Endothelial cell of umbilical vein (primary cell): Measurements from ENCODE around the gene SLMAP. TPM values are rescaled to one million over a fixed set of nuclear protein-coding genes. Genes with fewer than 3 reads are reported as not detected.

Experiments
- BruUV-seq: library from RNA; stranded (reverse); fragments of 400-500 nt; replicated peaks from 2 replicates; lab custom pipeline; 2021; lab: Mats Ljungman, UMichigan
- CTCF ChIA-PET: fragments of 300-600, 350-600 bp; sonication (Branson Sonifier 250); formaldehyde crosslinking; loops from one replicate; lab custom pipeline; 2021; ENCODE audit warnings: antibody characterized with exemption, inconsistent platforms; lab: Charles Lee
- POLR2A ChIA-PET: fragments of 300-600, 350-600 bp; sonication (Branson Sonifier 250); formaldehyde crosslinking; loops from one replicate; lab custom pipeline; 2021; ENCODE audit warnings: antibody characterized with exemption, inconsistent platforms; lab: Charles Lee
- DNase-seq: peaks from one replicate; pipeline ENCODE4 v3.0.0-alpha.2; 2011; ENCODE audit warnings: low read depth, low spot score
- FAIRE-seq: peaks from 2 replicates; lab custom pipeline; 2011; peaks lifted over from hg19 to GRCh38; lab: Jason Lieb, UNC
- H2AFZ ChIP-seq: 2 replicates; pipeline ENCODE4 v1.6.0; 2012; ENCODE audit warnings: low read depth, low read length, control low read depth, inconsistent platforms
- H3K27ac ChIP-seq: 2 replicates; pipeline ENCODE4 v1.5.1; 2011; ENCODE audit warnings: low read depth, mild to moderate bottlenecking, control low read depth, low read length, moderate library complexity; ENCODE audit not compliant: insufficient read depth
- H3K27me3 ChIP-seq, 2 experiments: 2 replicates each; pipeline versions ENCODE4 v1.6.0 to v1.6.1; 2011; ENCODE audit warnings: low read length in 2 of 2, mixed read lengths in 1 of 2; ENCODE audit not compliant: control insufficient read depth in 2 of 2, insufficient read depth in 2 of 2
- H3K36me3 ChIP-seq, 2 experiments: 2 replicates in 1 of 2; 3 replicates in 1 of 2; pipeline ENCODE4 v1.5.1; 2011; ENCODE audit warnings: low read length in 2 of 2, mild to moderate bottlenecking in 1 of 2, moderate library complexity in 1 of 2; ENCODE audit not compliant: control insufficient read depth in 2 of 2, insufficient read depth in 2 of 2; ENCODE audit errors: extremely low read depth in 1 of 2
- H3K4me1 ChIP-seq: 3 replicates; pipeline ENCODE4 v1.5.1; 2011; ENCODE audit warnings: mild to moderate bottlenecking, low read length; ENCODE audit not compliant: control insufficient read depth, insufficient read depth; ENCODE audit errors: extremely low read depth
- H3K4me2 ChIP-seq: 2 replicates; pipeline ENCODE4 v1.6.1; 2011; ENCODE audit warnings: low read length, control low read depth, mixed read lengths; ENCODE audit not compliant: insufficient read depth
- H3K4me3 ChIP-seq, 3 experiments: fragments of 200-600 bp in 1 of 3; sonication (generic), shearing (Covaris generic) in 1 of 3; replicated peaks in 1 of 3; 2 replicates each; pipeline ENCODE4 v1.5.1; 2011 to 2016; ENCODE audit warnings: control low read depth in 3 of 3, low read length in 3 of 3, mild to moderate bottlenecking in 2 of 3, inconsistent platforms in 1 of 3, low read depth in 1 of 3, moderate library complexity in 1 of 3; ENCODE audit not compliant: insufficient read depth in 1 of 3
- H3K79me2 ChIP-seq: 2 replicates; pipeline ENCODE4 v1.6.0; 2012; ENCODE audit warnings: low read length, inconsistent platforms; ENCODE audit not compliant: control insufficient read depth, insufficient read depth
- H3K9ac ChIP-seq: replicated peaks from 2 replicates; pipeline ENCODE3; 2011; ENCODE audit warnings: low read length, control low read depth; ENCODE audit not compliant: insufficient read depth; ENCODE audit errors: extremely low read depth
- H3K9me1 ChIP-seq: replicated peaks from 3 replicates; pipeline ENCODE4 v1.6.0; 2011; ENCODE audit warnings: mild to moderate bottlenecking, low read length; ENCODE audit not compliant: control insufficient read depth, insufficient read depth; ENCODE audit errors: extremely low read depth
- H3K9me3 ChIP-seq: replicated peaks from 2 replicates; pipeline ENCODE4 v1.5.1; 2012; ENCODE audit warnings: low read length, inconsistent platforms; ENCODE audit not compliant: control insufficient read depth, insufficient read depth
- H4K20me1 ChIP-seq: replicated peaks from 2 replicates; pipeline ENCODE3; 2011; ENCODE audit warnings: mild to moderate bottlenecking, low read length; ENCODE audit not compliant: control insufficient read depth, insufficient read depth; ENCODE audit errors: extremely low read depth
- CTCF ChIP-seq, 2 donors: IDR thresholded peaks; 1 replicate in 1 of 2; 2 replicates in 1 of 2; pipeline ENCODE4 v1.5.1; 2011; ENCODE audit warnings: low read length in 2 of 2, mild to moderate bottlenecking in 2 of 2, moderate library complexity in 2 of 2, control low read depth in 1 of 2, inconsistent platforms in 1 of 2, low read depth in 1 of 2; ENCODE audit not compliant: insufficient read depth in 1 of 2; ENCODE audit errors: extremely low read depth in 1 of 2
- EZH2 ChIP-seq: IDR thresholded peaks from 2 replicates; pipeline ENCODE4 v1.6.1; 2012; ENCODE audit warnings: borderline replicate concordance, low read depth, mild to moderate bottlenecking, moderate library complexity, low read length, inconsistent platforms; ENCODE audit not compliant: severe bottlenecking
- FOS ChIP-seq: IDR thresholded peaks from 2 replicates; pipeline ENCODE4 v1.6.1; 2011; ENCODE audit warnings: mild to moderate bottlenecking, low read length, moderate library complexity, borderline replicate concordance; ENCODE audit not compliant: insufficient read depth
- GATA2 ChIP-seq: IDR thresholded peaks from 2 replicates; pipeline ENCODE4 v1.7.0; 2011; ENCODE audit warnings: low read depth, mild to moderate bottlenecking, moderate library complexity, mixed read lengths, low read length; ENCODE audit not compliant: insufficient read length, insufficient read depth
- JUN ChIP-seq: IDR thresholded peaks from 2 replicates; pipeline ENCODE4 v1.6.1; 2011; ENCODE audit warnings: borderline replicate concordance, low read depth; ENCODE audit not compliant: insufficient read length, insufficient read depth
- MAX ChIP-seq: IDR thresholded peaks from 2 replicates; pipeline ENCODE4 v1.6.1; 2011; ENCODE audit not compliant: insufficient read depth, insufficient read length
- MYC ChIP-seq: IDR thresholded peaks from one replicate; pipeline ENCODE4 v1.6.1; 2011; ENCODE audit warnings: mild to moderate bottlenecking, low read depth, low read length
- POLR2A ChIP-seq: IDR thresholded peaks from 2 replicates; pipeline ENCODE4 v1.6.1; 2012; ENCODE audit warnings: low read depth, mild to moderate bottlenecking, control low read depth, low read length
- POLR2AphosphoS5 ChIP-seq: IDR thresholded peaks from 2 replicates; pipeline ENCODE4 v1.6.1; 2012; ENCODE audit warnings: low read depth, mild to moderate bottlenecking, control low read depth, low read length, moderate library complexity; ENCODE audit not compliant: insufficient read depth
- dilution Hi-C: fragments of 300-500 bp; cut with MboI; formaldehyde crosslinking; loops from one replicate; pipeline ENCODE4 v1.15.0; 2019; ENCODE audit warnings: low sequenced_read_pairs; ENCODE audit not compliant: extremely low pct_ligation_motif_present
- intact Hi-C: fragments of 100-400 bp; cut with micrococcal nuclease; formaldehyde crosslinking; loops from one replicate; pipeline ENCODE4 v1.10.0; 2022
- polyA plus RNA-seq, 4 experiments: library from polyadenylated mRNA; depleted of rRNA in 3 of 4; stranded (reverse) in 3 of 4; unstranded in 1 of 4; fragments of >200 nt; gene quantifications; 2 replicates each; pipeline versions ENCODE4 v1.2.1 to v1.2.3, GENCODE V29; 2011 to 2012; ENCODE audit warnings: missing spikeins in 1 of 4
- total RNA-seq: library from RNA; stranded (reverse); gene quantifications from 2 replicates; pipeline ENCODE4 v1.2.3, GENCODE V29; 2021

The SLMAP gene
- total and polyA plus RNA-seq, 2 donors (not counting 3 experiments of a cell fraction or from before 2014, with no cell fraction given) = 9.8 to 54.7 TPM

GRCh38 chr3:57889807-57890206 is 133.7 kb downstream of the SLMAP start:
- FAIRE-seq = peak; percentile 59

More at GRCh38 chr3:57889807-57890206, 133.7 kb downstream of the SLMAP start:
- ChIA-PET POLR2A (no interaction called here), CTCF (interaction anchor here (1.1 to 1.5 kb wide), 3 partner anchors 18 to 24 kb away, joined by 3 to 4 read pairs (median 3); no protein-coding TSS in a partner anchor)
- BruUV-seq = no TSS peak
- no peaks in the 10 kb centered on the region for H3K9me1 ChIP-seq
- peak overlapping the region; percentile 55 for H3K4me2 ChIP-seq
- H3K27ac ChIP-seq = no peak overlapping the region
- H3K4me3 ChIP-seq = no peak overlapping the region
- TF ChIP-seq FOS (no peak), CTCF (IDR thresholded peaks at IDR 0.05; ENCODE audit: extremely low read depth in 1 of 2, insufficient read depth in 1 of 2, low read depth in 1 of 2, low read length in 2 of 2) (no peak), MYC (no peak), GATA2 (no peak), POLR2A (no peak), JUN (no peak), EZH2 (no peak), POLR2AphosphoS5 (no peak), MAX (no peak)
- intact Hi-C loops = no loop called here
- H3K27me3 ChIP-seq = no peaks in the 10 kb centered on the region
- H3K4me1 ChIP-seq = no peaks in the 10 kb centered on the region
- peak; percentile 40 for DNase-seq
- H3K36me3 ChIP-seq = no peaks in the 10 kb centered on the region
- H3K9ac ChIP-seq = no peak overlapping the region
- H3K79me2 ChIP-seq = no peaks in the 10 kb centered on the region
- dilution Hi-C loops = no loop called here
- no peaks in the 10 kb centered on the region for H3K9me3 ChIP-seq
- no peaks in the 10 kb centered on the region for H4K20me1 ChIP-seq
- no peak overlapping the region for H2AFZ ChIP-seq
